Choroid plexus epithelial cell (primary cell): ENCODE data around the gene SPATA6L.

Experiments
- DNase-seq: peaks from one replicate; pipeline ENCODE4 v3.0.0-alpha.2; 2010; ENCODE audit warnings: low read depth
- H3K4me3 ChIP-seq: 2 replicates; pipeline ENCODE4 v1.5.1; 2011; ENCODE audit warnings: low read depth, mild to moderate bottlenecking, control low read depth, low read length, moderate library complexity
- CTCF ChIP-seq: conservative IDR thresholded peaks from 2 replicates; pipeline ENCODE4 v1.5.1; 2011; ENCODE audit warnings: low read depth, mild to moderate bottlenecking, control low read depth, inconsistent platforms, low read length, moderate library complexity

SPATA6L gene

GRCh38 chr9:4678679-4679267 is 12.5 kb upstream of the SPATA6L start:
- peak; percentile 57 for DNase-seq

GRCh38 chr9:4677392-4677791 is 11.1 kb upstream of the SPATA6L start:
- no peak for DNase-seq
- no peak overlapping the region for H3K4me3 ChIP-seq
- TF ChIP-seq CTCF = no peak

More at GRCh38 chr9:4678679-4679267, 12.5 kb upstream of the SPATA6L start:
- H3K4me3 ChIP-seq = peak overlapping the region; percentile 86
- no peak for TF ChIP-seq CTCF

- H3K4me3 ChIP-seq = no peak overlapping the region
- peak; percentile 86 for DNase-seq
- TF ChIP-seq CTCF = no peak
These were observed 8.5 kb upstream of the SPATA6L start for GRCh38 chr9:4674783-4675182.

GRCh38 chr9:4671737-4672136 is 5.5 kb upstream of the SPATA6L start:
- H3K4me3 ChIP-seq = no peak overlapping the region
- no peak for TF ChIP-seq CTCF
- no peak for DNase-seq

- no peak overlapping the region for H3K4me3 ChIP-seq
- DNase-seq = no peak
- TF ChIP-seq CTCF = no peak
These were observed 4.3 kb upstream of the SPATA6L start for GRCh38 chr9:4670591-4670990.

- DNase-seq = no peak
- no peak for TF ChIP-seq CTCF
These were observed 3.6 kb upstream of the SPATA6L start for GRCh38 chr9:4669890-4670289.

GRCh38 chr9:4668604-4669003 is 2.3 kb upstream of the SPATA6L start:
- no peak overlapping the region for H3K4me3 ChIP-seq
- no peak for DNase-seq
- no peak for TF ChIP-seq CTCF

More at GRCh38 chr9:4669890-4670289, 3.6 kb upstream of the SPATA6L start:
- H3K4me3 ChIP-seq = no peak overlapping the region
